Hematopoietic multipotent progenitor cell treated with erythropoietin and hydrocortisone succinate and interleukin-3 and kit ligand, for 6 days (in vitro differentiated cells): ENCODE data around the gene GRP.

ENCODE experiments used
- DNase-seq: peaks from one replicate; pipeline ENCODE4 v3.0.0-alpha.2; 2015

GRP gene

GRCh38 chr18:59268721-59269562, 49.0 kb downstream of the GRP start:
- DNase-seq: peak; percentile 62

- DNase-seq: no peak
These were observed 49.7 kb downstream of the GRP start for GRCh38 chr18:59269563-59270119.

GRCh38 chr18:59270689-59271257, 50.8 kb downstream of the GRP start:
- DNase-seq: peak; percentile 38

GRCh38 chr18:59271606-59272220, 51.8 kb downstream of the GRP start:
- no peak for DNase-seq

DNA sequence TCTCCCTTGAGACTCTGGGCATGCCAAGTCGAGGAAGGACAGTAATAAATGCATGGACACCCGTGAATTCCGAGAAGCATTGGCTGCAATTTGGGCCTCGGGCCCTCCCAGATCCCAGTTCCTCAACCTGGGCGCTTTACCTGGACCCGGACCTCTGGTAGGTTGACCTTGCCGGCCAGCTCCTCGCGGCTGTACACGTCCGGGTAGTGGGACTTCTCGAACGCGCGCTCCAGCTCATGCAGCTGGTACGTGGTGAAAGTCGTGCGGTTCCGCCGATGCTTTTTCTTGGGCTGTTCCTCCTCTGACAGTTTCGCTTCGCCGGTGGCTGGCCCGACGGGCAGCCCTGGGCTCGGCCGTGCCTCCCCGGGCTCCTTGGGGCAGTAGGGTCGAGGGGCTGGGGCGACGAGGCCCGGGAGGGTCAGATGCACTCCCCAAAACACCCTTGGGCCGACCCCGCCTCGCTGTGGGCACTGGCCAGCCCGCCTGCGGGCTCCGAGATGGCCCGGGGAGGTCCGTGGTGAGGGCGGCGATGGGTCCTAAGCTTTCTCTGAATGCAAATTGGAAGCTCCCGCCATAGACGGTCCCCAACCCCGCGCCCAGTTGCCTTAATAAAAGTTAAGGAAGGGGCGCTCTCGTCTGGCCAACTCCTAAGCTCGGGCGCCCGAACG, 52.4 kb downstream of the GRP start:
- DNase-seq: no peak

DNA sequence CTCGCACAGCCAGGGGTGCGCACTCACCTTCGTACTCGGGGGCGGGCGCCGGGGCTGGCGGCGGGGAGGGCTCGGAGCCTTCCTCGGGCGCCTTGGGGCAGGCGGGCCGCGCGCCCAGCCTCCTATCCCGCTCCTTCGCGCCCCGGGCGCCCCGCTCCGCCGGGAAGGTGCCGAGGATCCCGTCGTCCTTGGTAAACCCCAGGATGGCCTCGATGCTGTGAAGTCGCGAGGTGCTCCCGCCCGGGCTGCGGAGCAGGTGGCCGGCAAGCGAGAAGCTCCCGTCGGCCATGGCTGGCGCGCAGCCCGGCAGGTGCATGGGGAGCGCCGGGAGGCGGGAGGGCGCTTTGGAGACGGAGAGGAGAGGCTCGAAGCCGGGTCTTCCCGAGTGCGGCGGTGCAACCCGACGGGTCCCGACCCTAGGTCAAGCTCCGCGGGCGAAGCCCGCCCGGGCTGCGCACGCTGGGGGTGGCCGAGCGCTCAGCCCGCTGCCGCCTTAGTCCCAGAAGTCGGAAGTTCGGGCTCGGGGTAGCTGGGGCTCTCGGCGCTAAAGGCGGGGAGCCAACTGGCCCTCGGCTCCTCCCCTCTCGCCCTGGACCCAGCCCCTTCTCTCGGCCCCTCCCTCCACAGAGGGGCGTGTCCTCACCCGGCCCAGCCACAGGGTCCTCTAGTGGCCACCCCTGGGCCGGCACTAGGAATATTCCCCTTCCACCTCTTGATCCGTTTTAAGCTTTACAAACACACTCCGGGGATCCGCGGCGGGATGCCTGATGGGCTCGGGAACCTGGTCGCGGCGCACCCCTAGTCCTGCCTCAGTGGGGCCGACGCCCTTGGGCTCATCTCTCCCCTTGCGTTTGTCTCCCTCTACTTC, 53.2 kb downstream of the GRP start, which contains the start of gene RAX:
RAX (minus strand) TSS at position 564 of the 868 bp plus-strand sequence; CDS start at position 316, 248 bp downstream.
- peak; percentile 73 for DNase-seq

DNA sequence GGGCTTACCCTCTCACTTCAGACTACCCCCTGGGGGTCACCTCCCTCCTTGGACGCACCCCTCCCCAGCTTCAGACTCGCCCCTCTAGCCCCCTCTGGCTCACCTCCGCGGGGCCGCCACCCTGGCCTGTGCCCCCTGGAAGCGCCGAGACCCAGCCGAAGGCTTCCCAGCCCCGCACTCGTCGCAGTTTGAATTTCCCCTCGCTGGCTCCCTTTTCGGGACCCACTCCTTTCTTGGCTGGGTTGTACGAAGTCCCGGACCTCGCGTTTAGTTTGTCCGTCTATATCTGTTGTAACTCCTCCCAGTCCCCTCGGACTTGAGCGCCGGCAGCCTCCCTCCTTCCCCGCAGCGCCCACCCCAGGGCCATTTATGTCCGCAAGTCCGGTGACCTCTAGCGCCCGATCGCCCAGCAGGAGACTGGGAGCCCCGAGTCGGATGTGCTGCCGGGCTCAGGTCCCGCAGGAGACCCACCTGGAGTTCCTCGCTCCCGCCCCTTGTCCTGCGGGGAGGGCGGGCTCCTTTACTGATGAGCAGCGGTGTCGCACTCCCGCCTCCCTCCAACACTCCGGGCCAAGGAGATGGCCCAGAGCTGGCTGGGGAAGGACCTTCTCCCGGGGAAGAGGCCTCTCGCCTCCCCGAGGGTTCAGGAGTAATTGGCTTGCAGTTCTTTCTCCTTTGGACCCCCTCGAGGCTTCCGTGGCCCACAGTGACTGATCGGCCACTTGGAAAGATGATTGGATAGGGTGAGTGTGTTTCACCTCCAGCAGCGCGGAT, 54.0 kb downstream of the GRP start:
- DNase-seq: no peak

DNA sequence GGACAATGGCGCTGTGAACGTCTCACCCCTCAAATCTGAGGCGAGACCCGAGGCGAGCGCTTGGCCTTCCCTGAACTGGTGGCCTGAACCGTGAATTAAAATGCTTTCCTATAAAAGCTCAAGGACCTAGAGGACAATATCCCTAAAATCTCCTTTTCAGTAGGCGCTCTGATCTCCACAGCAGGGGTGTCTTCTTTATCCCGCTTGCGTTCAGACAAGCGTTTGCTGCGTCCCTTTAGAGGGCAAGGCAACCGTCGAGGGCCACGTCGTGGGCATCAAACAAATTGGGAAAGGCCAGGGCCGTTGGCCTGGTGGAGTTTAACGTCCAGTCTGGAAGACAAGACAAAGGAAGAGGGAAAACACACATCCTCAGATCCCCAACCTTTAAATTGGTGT, 54.6 kb downstream of the GRP start:
- no peak for DNase-seq

- no peak for DNase-seq
These were observed 55.5 kb downstream of the GRP start for GRCh38 chr18:59275406-59275949.

DNA sequence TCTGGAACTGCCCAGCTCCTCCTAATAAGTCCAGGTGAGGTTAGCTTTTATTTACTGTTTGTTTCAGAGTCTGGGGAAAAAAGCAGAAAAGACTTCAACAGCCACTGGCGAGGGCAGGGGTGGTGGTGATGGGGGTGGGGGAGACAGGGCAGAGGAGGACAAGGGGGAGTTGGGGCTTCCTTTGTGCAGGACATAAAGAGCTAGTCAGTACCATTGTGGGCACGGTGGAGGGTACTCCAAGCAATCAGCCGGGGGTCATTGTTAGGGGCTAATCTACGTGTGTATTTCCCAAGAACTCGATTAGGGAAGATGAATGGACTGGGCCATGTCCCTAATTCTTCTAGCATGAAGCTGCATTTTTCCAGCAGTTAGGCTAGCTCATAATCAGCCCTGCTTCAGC, 56.1 kb downstream of the GRP start:
- DNase-seq: no peak

DNA sequence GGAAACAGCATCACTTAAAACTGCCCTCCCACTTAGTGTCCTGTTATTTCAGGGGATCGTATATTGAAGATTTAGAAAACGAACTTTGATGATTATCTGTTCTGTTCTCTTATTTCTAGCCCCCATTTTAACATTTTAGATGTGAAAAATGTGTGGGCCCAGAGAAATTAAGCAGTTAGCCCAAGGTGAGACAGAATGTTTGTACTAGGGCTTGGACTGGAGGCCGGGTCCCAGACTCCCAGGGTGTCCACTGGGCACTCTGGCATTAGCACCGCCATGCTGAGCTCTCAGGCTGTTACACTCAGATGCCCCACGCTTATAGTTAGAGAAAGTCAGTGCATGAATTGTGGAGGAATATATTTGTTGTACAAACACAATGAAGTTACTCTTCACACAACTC, 58.8 kb downstream of the GRP start:
- no peak for DNase-seq

- DNase-seq: no peak
These were observed 59.2 kb downstream of the GRP start for GRCh38 chr18:59279193-59279592.

- DNase-seq: no peak
These were observed 59.8 kb downstream of the GRP start for GRCh38 chr18:59279722-59280121.
